Aorta (tissue), 5 donors: ENCODE results near the gene SPATA13. TPM values are rescaled to one million over a fixed set of nuclear protein-coding genes. Genes with fewer than 3 reads are reported as not detected.

ENCODE experiments used
- ATAC-seq: fragments of 200-7000 bp; cut with Tn5 transposase; one replicate; pipeline ENCODE4 v1.9.1; 2022; ENCODE audit warnings: moderate library complexity; ENCODE audit not compliant: low FRiP score
- DNase-seq, 2 donors: peaks; one replicate each; pipeline ENCODE4 v3.0.0-alpha.2; 2020
- H3K27ac ChIP-seq, 2 donors: one replicate each; pipeline ENCODE4 v1.5.1; 2013; ENCODE audit warnings: low read length in 2 of 2, mild to moderate bottlenecking in 2 of 2, moderate library complexity in 2 of 2, control low read depth in 1 of 2, inconsistent platforms in 1 of 2, low read depth in 1 of 2
- H3K27me3 ChIP-seq, 2 donors: one replicate each; pipeline ENCODE4 v1.6.1; 2013; ENCODE audit warnings: control low read depth in 1 of 2, low read length in 1 of 2, mild to moderate bottlenecking in 1 of 2, moderate library complexity in 1 of 2; ENCODE audit not compliant: insufficient read depth in 2 of 2, control insufficient read depth in 1 of 2
- H3K36me3 ChIP-seq, 2 donors: one replicate each; pipeline ENCODE4 v1.6.1; 2013; ENCODE audit warnings: control low read depth in 1 of 2, low read length in 1 of 2, mild to moderate bottlenecking in 1 of 2; ENCODE audit not compliant: insufficient read depth in 2 of 2, control insufficient read depth in 1 of 2
- H3K4me1 ChIP-seq, 2 donors: one replicate each; pipeline ENCODE4 v1.6.1; 2013; ENCODE audit warnings: low read length in 2 of 2, control low read depth in 1 of 2, mild to moderate bottlenecking in 1 of 2, moderate library complexity in 1 of 2; ENCODE audit not compliant: insufficient read depth in 2 of 2, control insufficient read depth in 1 of 2
- H3K4me3 ChIP-seq, 2 donors: one replicate each; pipeline ENCODE4 v1.5.1; 2013; ENCODE audit warnings: low read length in 2 of 2, control low read depth in 1 of 2, mild to moderate bottlenecking in 1 of 2
- H3K9me3 ChIP-seq: one replicate; pipeline ENCODE4 v1.6.1; 2013; ENCODE audit warnings: mild to moderate bottlenecking, low read length; ENCODE audit not compliant: control insufficient read depth
- WGBS, 2 donors: extraction: QIAGEN DNeasy Blood & Tissue Kit; methylation state at CpG; one replicate each; pipeline ENCODE4 v1.1.7; 2013; 5-methylcytosine and 5-hydroxymethylcytosine counted together
- intact Hi-C, 2 donors: fragments of 100-400 bp; cut with DNase I; formaldehyde crosslinking; loops; one replicate each; pipeline versions ENCODE4 v1.14.2 to v1.15.0; 2022
- polyA plus RNA-seq, 2 donors: library from polyadenylated mRNA; stranded (reverse); fragments of 200-250 nt; gene quantifications; one replicate each; pipeline ENCODE4 v1.2.3, GENCODE V29; 2013
- total RNA-seq, 2 donors: library from RNA; stranded (reverse); fragmentation: NEBNext Ultra II Directional; extraction: Animal tissue kit (Norgen Biotek cat#: 25700); gene quantifications; one replicate each; pipeline ENCODE4 v1.2.1, GENCODE V29; 2021
- donor health status: healthy with polysubstance abuse.
- donor health status: Bipolar disorder and iron deficiency.
- donor health status: DM: no; HTN: no; CAD: no.
- donor health status: DM: no; HTN: no; CAD: no.
- donor health status: DM: yes; HTN: yes; CAD: no.

SPATA13 gene
- total and polyA plus RNA-seq, 4 donors, result 6.1 to 18.2 (median 9.0) TPM

DNA sequence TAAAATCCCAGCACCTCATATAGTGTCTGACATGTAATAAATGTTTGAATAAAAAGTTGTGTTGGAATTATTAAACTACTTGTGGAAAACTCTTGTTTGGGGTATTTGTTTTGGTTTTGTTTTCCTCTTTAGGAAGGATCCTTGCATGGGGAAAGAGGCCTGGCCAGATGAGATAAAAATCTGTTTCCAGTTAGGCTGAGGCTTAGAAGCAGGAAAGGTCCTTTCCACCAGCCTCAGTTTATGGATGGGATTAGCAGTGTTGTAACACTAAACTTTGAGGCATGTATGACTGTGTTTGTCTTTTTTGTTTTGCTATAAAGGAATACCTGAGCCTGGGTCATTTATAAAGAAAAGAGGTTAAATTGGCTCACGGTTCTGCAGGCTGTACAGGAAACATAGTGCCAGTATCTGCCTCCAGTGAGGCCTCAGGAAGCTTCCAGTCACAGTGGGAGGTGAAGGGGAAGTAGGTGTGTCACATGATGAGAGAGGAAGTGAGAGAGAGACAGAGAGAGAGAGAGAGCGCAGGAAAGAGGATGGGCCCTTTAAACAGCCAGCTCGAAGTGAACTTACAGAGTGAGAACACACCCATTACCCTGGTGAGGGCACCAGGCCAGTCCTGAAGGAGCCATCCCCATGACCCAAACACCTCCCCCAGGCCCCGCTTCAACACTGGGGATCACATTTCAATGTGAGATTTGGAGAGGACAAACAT, 21.6 kb downstream of the SPATA13 start:
- DNase-seq, result no peak
- no peaks in the 10 kb centered on the region for H3K36me3 ChIP-seq
- H3K4me1 ChIP-seq, result no peaks in the 10 kb centered on the region
- ATAC-seq, result no peak
- 91 to 92% methylated on average over 4 of the region's 4 CpGs for WGBS, 2 donors
- no peaks in the 10 kb centered on the region for H3K9me3 ChIP-seq
- no peaks in the 10 kb centered on the region for H3K27me3 ChIP-seq
- intact Hi-C loops, result no loop called here
- no peak overlapping the region for H3K4me3 ChIP-seq
- H3K27ac ChIP-seq, result no peak overlapping the region

DNA sequence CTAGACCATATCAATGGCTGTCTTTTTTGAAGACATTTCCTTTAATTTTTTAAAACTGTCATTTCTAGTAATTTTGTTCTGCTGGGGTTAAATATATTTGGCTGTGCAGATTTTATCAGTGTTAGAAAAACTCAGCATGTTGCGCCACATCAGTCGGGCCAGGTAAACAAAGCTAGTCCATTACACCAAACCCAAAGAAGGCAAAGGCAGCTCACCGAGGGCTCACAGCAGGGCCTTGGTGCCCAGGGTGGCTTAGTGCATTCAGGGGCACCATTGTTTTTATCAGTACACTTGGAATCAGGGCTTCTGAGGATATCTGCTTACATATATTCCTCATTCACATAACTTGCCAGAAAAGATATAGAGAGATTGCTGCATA, 22.2 kb downstream of the SPATA13 start:
- DNase-seq (no peak), ATAC-seq (no peak)
- WGBS, 2 donors, result 85 to 87% methylated on average over 3 of the region's 3 CpGs
- Histone ChIP-seq H3K4me3 (no peak overlapping the region), H3K27me3 (no peaks in the 10 kb centered on the region), H3K4me1 (no peaks in the 10 kb centered on the region), H3K9me3 (no peaks in the 10 kb centered on the region), H3K27ac (no peak overlapping the region), H3K36me3 (no peaks in the 10 kb centered on the region)
- intact Hi-C loops, result no loop called here

DNA sequence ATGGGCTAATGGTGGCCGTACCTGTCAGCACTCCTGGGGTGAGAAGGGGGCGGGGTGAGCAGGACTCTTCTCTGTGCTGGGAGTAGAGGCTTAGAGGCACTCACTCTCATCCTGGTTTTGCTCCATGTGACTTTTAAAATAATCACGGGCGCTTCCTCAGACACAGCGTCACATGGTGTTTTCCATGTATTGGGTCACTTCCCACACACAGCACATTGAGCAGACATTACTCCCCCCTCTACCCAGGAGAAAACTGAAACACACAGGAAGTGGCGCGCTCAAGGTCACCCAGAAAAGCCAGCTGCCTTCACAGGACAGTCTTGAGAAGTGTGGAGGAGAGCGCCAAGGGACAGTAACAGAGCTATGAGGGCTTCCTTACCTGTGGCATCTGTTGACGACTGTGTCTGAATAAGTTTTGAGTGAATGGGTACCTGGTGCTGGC, 23.2 kb downstream of the SPATA13 start:
- intact Hi-C loops, result no loop called here
- H3K27me3 ChIP-seq, result no peaks in the 10 kb centered on the region
- WGBS, 2 donors, result 91 to 92% methylated on average over 9 of the region's 9 CpGs
- H3K4me1 ChIP-seq, result no peaks in the 10 kb centered on the region
- H3K27ac ChIP-seq, result no peak overlapping the region
- no peaks in the 10 kb centered on the region for H3K9me3 ChIP-seq
- no peak for DNase-seq
- no peak for ATAC-seq
- H3K4me3 ChIP-seq, result no peak overlapping the region
- no peaks in the 10 kb centered on the region for H3K36me3 ChIP-seq

DNA sequence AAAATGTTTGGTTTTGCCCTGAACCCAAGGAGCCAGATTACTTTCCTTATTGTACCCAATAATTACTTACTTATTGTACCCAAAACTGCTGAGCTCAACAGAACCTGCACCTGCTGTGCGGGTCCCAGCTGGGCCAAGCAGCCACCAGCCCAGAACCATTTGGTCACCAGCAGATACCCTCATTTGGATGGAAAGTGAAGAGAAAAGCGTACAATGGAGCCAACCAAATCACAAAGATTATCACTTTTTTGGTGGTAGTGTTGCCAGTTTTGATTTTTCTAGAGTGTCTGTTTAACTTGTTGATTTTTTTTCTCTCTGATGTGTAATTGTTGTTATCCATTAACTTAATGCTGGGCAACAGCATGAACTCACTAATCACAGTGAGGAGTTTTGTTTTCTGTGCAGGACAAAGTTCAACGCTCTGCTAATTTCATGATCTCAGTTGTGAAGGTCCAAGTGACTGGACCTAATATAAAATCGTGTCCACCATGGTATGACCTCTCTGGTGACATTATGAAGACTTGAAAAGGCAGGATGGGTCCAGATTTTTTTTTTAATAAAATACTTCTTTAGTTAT, 23.8 kb downstream of the SPATA13 start:
- DNase-seq, result no peak
- 90 to 92% methylated on average over 4 of the region's 4 CpGs for WGBS, 2 donors
- Histone ChIP-seq H3K9me3 (no peaks in the 10 kb centered on the region), H3K27me3 (no peaks in the 10 kb centered on the region), H3K4me3 (no peak overlapping the region), H3K4me1 (no peaks in the 10 kb centered on the region), H3K27ac (no peak overlapping the region), H3K36me3 (no peaks in the 10 kb centered on the region)
- intact Hi-C loops, result no loop called here
- ATAC-seq, result no peak

DNA sequence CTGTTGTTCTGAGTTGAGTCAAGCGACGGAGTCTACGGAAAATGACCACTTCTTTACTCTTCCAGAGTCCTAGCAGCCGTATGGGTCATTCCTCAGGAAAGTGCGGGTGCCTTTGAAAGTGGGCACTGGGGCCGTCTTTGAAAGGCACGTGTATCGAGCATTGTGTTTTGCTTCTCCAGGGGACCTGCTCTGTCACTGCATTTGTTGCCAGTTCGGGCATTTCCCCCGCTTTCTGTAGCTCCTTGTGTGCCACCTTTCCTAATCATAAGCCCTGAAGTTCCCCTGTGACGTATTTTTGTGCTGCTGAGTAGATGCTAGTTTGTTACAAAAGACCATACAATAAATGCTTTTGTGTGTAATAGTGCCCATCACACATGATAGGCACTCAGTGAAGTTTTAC, 24.4 kb downstream of the SPATA13 start:
- Histone ChIP-seq H3K27me3 (no peaks in the 10 kb centered on the region), H3K36me3 (no peaks in the 10 kb centered on the region), H3K4me3 (no peak overlapping the region), H3K9me3 (no peaks in the 10 kb centered on the region), H3K27ac (no peak overlapping the region), H3K4me1 (no peaks in the 10 kb centered on the region)
- no peak for DNase-seq
- WGBS, 2 donors, result 88 to 97% methylated on average over 11 of the region's 11 CpGs
- no peak for ATAC-seq
- intact Hi-C loops, result no loop called here

DNA sequence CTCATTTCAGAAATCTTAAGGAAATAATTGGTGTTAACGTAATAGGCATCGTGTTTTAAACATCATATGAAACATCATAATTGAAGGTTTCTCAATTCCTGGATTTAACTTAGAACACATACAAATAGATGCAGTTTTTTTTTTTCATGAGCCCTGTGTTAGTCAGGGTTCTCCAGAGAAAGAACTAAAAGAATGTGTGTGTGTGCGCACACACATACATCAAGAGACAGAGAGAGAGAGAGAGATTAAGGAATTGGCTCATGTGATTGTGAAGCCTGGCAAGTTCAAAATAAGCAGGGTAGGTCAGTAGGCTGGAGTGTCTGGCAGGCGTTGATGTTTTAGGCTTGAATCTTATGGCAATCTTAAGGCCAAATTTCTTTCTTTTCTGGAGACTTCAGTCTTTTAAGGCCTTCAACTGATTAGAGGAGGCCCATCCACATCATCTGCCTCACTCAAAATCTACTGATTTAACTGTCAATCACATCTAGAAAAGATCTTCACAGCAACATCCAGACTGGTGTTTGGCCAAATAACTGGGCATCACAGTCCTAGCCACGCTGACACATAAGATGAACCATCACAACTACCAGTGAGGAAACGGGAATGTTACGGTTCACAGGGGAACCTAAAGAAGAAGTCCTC, 25.2 kb downstream of the SPATA13 start:
- Histone ChIP-seq H3K4me1 (no peaks in the 10 kb centered on the region), H3K4me3 (no peak overlapping the region), H3K27me3 (no peaks in the 10 kb centered on the region), H3K9me3 (no peaks in the 10 kb centered on the region), H3K36me3 (no peaks in the 10 kb centered on the region), H3K27ac (no peak overlapping the region)
- ATAC-seq (no peak), DNase-seq (no peak)
- intact Hi-C loops, result no loop called here
- WGBS, 2 donors, result 85 to 95% methylated on average over 7 of the region's 7 CpGs

DNA sequence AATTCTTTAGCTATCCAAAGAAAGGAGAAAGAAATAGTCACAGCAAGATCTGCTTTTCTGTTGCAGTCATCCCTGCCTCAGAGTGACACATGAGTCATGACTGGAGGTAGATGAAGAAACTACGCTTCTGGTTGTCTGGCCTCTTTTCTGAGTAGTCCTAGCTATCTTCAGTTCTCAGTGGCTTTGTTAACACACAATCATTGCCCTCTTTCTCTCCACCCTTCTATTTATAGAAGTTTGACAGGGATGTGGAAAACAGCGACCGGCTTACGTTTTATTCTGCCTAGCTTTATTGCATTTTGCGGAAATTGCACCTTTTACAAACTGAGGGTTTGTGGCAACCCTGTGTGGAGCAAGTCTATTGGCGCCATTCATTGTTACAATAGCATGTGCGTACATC, 26.7 kb downstream of the SPATA13 start:
- DNase-seq (no peak), ATAC-seq (no peak)
- 81 to 89% methylated on average over 7 of the region's 7 CpGs for WGBS, 2 donors
- no peaks in the 10 kb centered on the region for H3K27me3 ChIP-seq
- no peak overlapping the region for H3K4me3 ChIP-seq
- H3K36me3 ChIP-seq, result no peaks in the 10 kb centered on the region
- H3K9me3 ChIP-seq, result no peaks in the 10 kb centered on the region
- intact Hi-C loops, result no loop called here
- no peak overlapping the region for H3K27ac ChIP-seq
- H3K4me1 ChIP-seq, result no peaks in the 10 kb centered on the region

DNA sequence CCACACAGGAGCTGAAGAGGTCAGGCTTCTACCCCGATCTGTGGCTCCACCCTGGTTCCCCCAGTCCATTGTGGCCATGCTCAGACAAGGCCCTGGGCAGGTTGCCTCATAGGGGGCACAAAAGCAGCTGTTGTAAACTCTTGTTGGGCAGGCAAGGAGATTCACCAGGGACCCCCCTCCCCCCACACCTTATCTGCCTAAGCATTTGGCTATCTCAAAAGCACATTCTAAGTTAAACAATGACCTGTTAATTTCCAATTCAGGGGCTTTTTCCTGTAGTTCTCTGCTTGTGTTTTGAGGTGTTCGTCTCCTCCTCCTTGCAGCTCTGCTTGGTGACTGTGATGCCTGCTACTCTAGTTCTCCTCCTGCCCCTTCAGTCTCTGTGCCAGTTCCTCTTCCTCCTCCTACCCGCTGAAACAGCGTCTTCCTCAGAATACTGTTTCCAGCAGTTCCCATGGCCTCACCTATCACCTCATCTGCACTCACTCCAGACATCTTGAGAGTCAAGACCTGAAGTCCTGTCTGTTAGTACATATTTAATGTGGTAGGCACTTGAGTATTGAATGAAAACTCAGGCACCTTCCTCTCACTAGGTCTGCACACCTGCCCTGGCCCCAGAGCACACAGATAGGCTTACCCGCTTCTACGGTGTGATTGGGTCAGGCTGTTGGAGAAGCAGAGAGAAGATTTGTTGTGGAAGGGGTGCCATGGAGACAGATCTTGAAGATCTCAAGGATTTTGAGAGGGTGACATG, 31.7 kb downstream of the SPATA13 start:
- Histone ChIP-seq H3K4me3 (no peak overlapping the region), H3K36me3 (no peaks in the 10 kb centered on the region), H3K27me3 (no peaks in the 10 kb centered on the region), H3K9me3 (no peaks in the 10 kb centered on the region), H3K27ac (no peak overlapping the region), H3K4me1 (no peaks in the 10 kb centered on the region)
- ATAC-seq, result no peak
- intact Hi-C loops, result no loop called here
- DNase-seq, result no peak
- WGBS, 2 donors, result 92 to 93% methylated on average over 6 of the region's 6 CpGs
